AG04450 (cell line): ENCODE measurements around the gene ISYNA1. TPM values are rescaled to one million over a fixed set of nuclear protein-coding genes. Genes with fewer than 3 reads are reported as not detected.

Experiments used
- CTCF ChIA-PET: fragments of 300-600, 350-600 bp; formaldehyde crosslinking; extraction: SDS; loops from one replicate; lab custom pipeline; 2022; ENCODE audit warnings: antibody characterized with exemption, inconsistent platforms; lab: Charles Lee
- POLR2A ChIA-PET: fragments of 350-600 bp; formaldehyde crosslinking; extraction: SDS; loops from one replicate; lab custom pipeline; 2021; ENCODE audit warnings: antibody characterized with exemption, inconsistent platforms; lab: Yijun Ruan, JAX
- DNase-seq: peaks from one replicate; pipeline ENCODE4 v3.0.0-alpha.2; 2011; ENCODE audit warnings: low read depth, low spot score
- H3K27ac ChIP-seq: one replicate; pipeline ENCODE4 v1.5.1; 2012; ENCODE audit warnings: low read depth, low read length, control low read depth
- H3K27me3 ChIP-seq: one replicate; pipeline ENCODE4 v1.6.0; 2012; ENCODE audit warnings: low read length; ENCODE audit not compliant: control insufficient read depth, insufficient read depth
- H3K4me3 ChIP-seq: 2 replicates; pipeline ENCODE4 v1.5.1; 2011; ENCODE audit warnings: mild to moderate bottlenecking, low read depth, low read length, control low read depth
- H3K9me3 ChIP-seq: 2 replicates; pipeline ENCODE4 v1.5.1; 2012; ENCODE audit warnings: low read length; ENCODE audit not compliant: control insufficient read depth, insufficient read depth
- CTCF ChIP-seq: IDR thresholded peaks from 2 replicates; pipeline ENCODE4 v1.5.1; 2011; ENCODE audit warnings: low read depth, low read length, control low read depth, inconsistent platforms
- polyA plus RNA-seq: library from polyadenylated mRNA; depleted of rRNA; stranded (reverse); fragments of >200 nt; gene quantifications from 2 replicates; pipeline ENCODE4 v1.2.3, GENCODE V29; 2011

Gene ISYNA1
- polyA plus RNA-seq, 1 experiment = 13.3 TPM

- DNase-seq = no peak
- H3K9me3 ChIP-seq = no peaks in the 10 kb centered on the region; the same call in 1 of the 2 replicates
- TF ChIP-seq CTCF = no peak
- POLR2A ChIA-PET = interaction anchor here (0.6 to 2.3 kb wide), 4 partner anchors 15 to 548 kb away, joined by 3 to 18 read pairs (median 5); partner anchors contain the start of genes GDF15 and JUND
- peak overlapping the region; percentile 47 for H3K27ac ChIP-seq
- CTCF ChIA-PET = interaction anchor here (1.4 to 2.6 kb wide), 3 partner anchors 68 to 139 kb away, joined by 3 to 12 read pairs (median 5); no protein-coding TSS in a partner anchor
- no peaks in the 10 kb centered on the region for H3K27me3 ChIP-seq
- H3K4me3 ChIP-seq = peak overlapping the region; percentile 27
Measured at GRCh38 chr19:18418029-18418482, 19.9 kb downstream of the ISYNA1 start.

GRCh38 chr19:18417250-18418028 is 20.5 kb downstream of the ISYNA1 start:
- H3K27me3 ChIP-seq = no peaks in the 10 kb centered on the region
- H3K27ac ChIP-seq = peak overlapping the region; percentile 94
- DNase-seq = no peak
- H3K4me3 ChIP-seq = peak overlapping the region; percentile 47
- ChIA-PET POLR2A (interaction anchor here (0.6 to 2.3 kb wide), 7 partner anchors 14 to 603 kb away, joined by 3 to 18 read pairs (median 4); partner anchors contain the start of gene JUND), CTCF (interaction anchor here (1.4 to 2.6 kb wide), 5 partner anchors 29 to 138 kb away, joined by 3 to 14 read pairs (median 6); no protein-coding TSS in a partner anchor)
- no peak for TF ChIP-seq CTCF
- H3K9me3 ChIP-seq = no peaks in the 10 kb centered on the region; the same call in 1 of the 2 replicates

GRCh38 chr19:18416778-18417249 is 21.1 kb downstream of the ISYNA1 start:
- TF ChIP-seq CTCF = no peak
- Histone ChIP-seq H3K4me3 (peak overlapping the region; percentile 47), H3K9me3 (no peaks in the 10 kb centered on the region; the same call in 1 of the 2 replicates), H3K27ac (peak overlapping the region; percentile 94), H3K27me3 (no peaks in the 10 kb centered on the region)
- no peak for DNase-seq
- CTCF ChIA-PET = interaction anchor here (1.5 to 2.6 kb wide), 4 partner anchors 27 to 137 kb away, joined by 3 to 14 read pairs (median 9); no protein-coding TSS in a partner anchor
- POLR2A ChIA-PET = interaction anchor here (0.5 to 2.3 kb wide), 7 partner anchors 14 to 604 kb away, joined by 3 to 18 read pairs (median 4); partner anchors contain the start of gene JUND

- no peaks in the 10 kb centered on the region; the same call in 1 of the 2 replicates for H3K9me3 ChIP-seq
- DNase-seq = no peak
- CTCF ChIA-PET = interaction anchor here (0.6 to 6.5 kb wide), 8 partner anchors 26 to 187 kb away, joined by 3 to 65 read pairs (median 8); no protein-coding TSS in a partner anchor
- no peak for TF ChIP-seq CTCF
- no peaks in the 10 kb centered on the region for H3K27me3 ChIP-seq
- peak overlapping the region; percentile 94 for H3K27ac ChIP-seq
- peak overlapping the region; percentile 51 for H3K4me3 ChIP-seq
- POLR2A ChIA-PET = interaction anchor here (1.0 to 2.3 kb wide), 4 partner anchors 14 to 134 kb away, joined by 3 to 18 read pairs (median 8); partner anchors contain the start of gene JUND
Measured at GRCh38 chr19:18415178-18415867, 22.6 kb downstream of the ISYNA1 start.
